ENCODE results near the gene PRR5.

PRR5 gene

DNA sequence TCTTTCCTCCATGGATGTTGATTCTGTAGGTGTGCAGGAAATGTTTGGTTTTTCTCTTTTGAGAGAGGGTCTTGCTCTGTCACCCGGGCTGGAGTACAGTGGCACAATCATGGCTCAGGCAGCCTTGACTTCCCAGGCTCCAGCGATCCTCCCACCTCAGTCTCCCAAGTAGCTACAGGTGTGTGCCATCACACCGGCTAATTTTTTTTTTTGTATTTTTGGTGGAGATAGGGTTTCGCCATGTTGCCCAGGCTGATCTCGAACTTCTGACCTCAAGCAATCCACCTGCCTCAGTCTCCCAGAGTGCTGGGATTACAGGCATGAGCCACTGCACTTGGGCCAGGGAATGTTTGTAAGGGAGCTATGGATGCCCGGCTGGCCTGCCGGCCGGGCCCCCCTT, 4.5 kb downstream of the PRR5 start:
- TF ChIP-seq, protein P1, sequence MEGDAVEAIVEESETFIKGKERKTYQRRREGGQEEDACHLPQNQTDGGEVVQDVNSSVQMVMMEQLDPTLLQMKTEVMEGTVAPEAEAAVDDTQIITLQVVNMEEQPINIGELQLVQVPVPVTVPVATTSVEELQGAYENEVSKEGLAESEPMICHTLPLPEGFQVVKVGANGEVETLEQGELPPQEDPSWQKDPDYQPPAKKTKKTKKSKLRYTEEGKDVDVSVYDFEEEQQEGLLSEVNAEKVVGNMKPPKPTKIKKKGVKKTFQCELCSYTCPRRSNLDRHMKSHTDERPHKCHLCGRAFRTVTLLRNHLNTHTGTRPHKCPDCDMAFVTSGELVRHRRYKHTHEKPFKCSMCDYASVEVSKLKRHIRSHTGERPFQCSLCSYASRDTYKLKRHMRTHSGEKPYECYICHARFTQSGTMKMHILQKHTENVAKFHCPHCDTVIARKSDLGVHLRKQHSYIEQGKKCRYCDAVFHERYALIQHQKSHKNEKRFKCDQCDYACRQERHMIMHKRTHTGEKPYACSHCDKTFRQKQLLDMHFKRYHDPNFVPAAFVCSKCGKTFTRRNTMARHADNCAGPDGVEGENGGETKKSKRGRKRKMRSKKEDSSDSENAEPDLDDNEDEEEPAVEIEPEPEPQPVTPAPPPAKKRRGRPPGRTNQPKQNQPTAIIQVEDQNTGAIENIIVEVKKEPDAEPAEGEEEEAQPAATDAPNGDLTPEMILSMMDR (IDR thresholded peaks at IDR 0.05; ENCODE audit: borderline replicate concordance, control extremely low read depth, extremely low read depth, insufficient read depth, missing control alignments) = no peak
- in situ Hi-C loops (cut with MboI; ENCODE audit: low sequenced_read_pairs, unreplicated experiment) = no loop called here
- DNase-seq (ENCODE audit: low spot score) = no peak

DNA sequence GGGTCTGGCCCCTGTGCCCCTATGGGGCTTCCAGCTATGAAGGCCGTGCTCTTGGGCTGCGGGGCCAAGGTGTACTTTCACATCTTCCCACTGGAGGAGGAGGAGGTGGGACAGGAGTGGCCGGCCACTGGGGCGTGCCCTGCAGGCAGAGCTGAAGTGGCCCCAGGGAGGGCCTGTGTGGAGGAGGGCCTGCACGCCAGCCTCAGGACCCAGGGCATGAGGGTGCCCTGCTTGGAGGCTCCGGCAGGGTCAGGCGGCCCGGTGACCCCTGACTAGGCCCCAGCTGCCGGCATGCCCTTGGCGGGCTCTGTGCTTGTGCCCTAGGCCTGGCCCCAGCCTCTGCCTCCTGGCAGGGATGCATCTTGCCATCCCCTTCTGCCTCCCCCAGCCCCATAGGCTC, 5.2 kb downstream of the PRR5 start:
- DNase-seq (ENCODE audit: low spot score) = no peak
- TF ChIP-seq, protein P1 (IDR thresholded peaks at IDR 0.05; ENCODE audit: borderline replicate concordance, control extremely low read depth, extremely low read depth, insufficient read depth, missing control alignments) = no peak
- in situ Hi-C loops (cut with MboI; ENCODE audit: low sequenced_read_pairs, unreplicated experiment) = no loop called here

DNA sequence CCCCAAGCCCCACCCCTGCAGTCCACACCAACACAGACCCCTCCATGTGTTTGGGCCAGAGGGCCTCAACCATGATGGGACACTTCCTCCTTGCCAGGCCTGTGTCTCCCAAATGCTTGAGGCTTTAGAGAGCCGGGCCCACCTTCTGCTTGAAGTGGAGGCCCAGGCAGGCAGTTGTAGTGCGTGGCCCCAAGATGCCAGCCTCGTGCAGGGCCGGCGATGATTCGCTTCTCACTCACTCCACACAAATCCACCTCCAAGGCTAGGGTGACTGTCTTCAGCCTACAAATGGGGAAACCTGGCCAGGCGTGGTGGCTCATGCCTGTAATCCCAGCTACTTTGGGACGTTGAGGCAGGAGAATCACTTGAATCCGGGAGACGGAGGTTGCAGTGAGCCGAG, 5.7 kb downstream of the PRR5 start:
- in situ Hi-C loops (cut with MboI; ENCODE audit: low sequenced_read_pairs, unreplicated experiment) = no loop called here
- TF ChIP-seq, protein P1 (IDR thresholded peaks at IDR 0.05; ENCODE audit: borderline replicate concordance, control extremely low read depth, extremely low read depth, insufficient read depth, missing control alignments) = no peak
- DNase-seq (ENCODE audit: low spot score) = no peak

DNA sequence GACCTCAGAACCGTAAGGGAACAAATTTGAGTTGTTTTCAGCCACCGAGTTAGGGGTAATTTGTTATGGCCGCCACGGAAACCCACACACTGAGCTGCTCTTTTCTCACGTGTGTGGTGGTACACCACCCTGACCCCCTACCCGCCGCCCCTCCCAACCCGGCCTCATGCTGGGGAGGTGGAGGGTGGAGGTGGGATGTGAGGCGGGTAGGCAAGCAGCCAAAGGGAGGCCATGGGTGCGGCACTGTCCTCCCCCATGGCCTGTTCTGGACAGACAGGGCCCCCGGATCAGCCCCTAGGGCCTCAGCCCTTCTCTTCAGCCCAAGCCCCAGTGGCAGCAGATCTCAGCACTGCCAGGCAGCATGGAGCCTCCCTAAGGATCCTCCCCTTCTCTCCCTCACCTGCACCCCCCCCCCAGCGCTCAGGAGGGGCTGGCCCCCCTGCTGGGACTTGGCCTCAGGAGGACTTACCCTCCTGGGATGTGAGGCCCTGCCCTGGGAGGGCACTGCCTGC, 7.9 kb downstream of the PRR5 start:
- TF ChIP-seq, protein P1 (IDR thresholded peaks at IDR 0.05; ENCODE audit: borderline replicate concordance, control extremely low read depth, extremely low read depth, insufficient read depth, missing control alignments) = no peak
- in situ Hi-C loops (cut with MboI; ENCODE audit: low sequenced_read_pairs, unreplicated experiment) = no loop called here
- DNase-seq (ENCODE audit: low spot score) = no peak

DNA sequence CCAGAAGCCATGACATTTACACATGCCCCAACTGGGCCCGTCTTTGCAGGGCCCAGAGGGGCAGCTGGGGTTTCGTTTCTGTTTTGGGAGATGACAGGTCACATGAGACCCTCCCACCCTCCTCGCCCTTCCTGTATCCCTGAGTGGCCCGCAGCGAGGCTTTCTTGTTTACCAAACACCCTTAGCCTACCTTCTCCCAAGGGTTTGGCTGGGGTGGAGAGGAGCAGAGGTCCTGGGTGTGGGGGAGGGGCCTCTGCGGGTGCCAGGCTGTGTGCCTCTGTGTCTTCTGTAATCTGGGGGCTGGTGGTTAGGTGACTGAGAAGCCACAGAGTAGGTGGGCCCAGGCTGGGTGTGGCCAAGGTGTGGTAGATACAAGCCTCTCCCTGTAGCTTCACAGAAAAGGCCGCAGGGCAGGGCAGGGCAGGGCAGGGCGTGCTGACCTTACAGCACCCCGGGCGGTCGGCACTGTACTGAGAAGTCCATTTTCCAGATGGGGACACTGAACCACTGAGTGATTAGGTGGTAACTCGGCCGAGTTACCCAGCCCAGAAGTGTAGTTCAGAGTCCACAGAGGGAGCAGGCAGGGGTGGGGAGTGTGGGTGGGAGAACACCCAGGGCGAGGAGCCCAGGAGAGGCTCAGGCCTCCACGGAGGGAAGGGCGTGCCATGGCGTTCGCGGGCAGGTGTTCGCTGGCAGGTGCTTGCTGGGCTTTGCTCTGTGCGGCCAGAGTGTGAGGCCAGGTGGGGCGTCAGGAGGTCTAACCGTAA, 8.7 kb downstream of the PRR5 start:
- TF ChIP-seq, protein P1 (IDR thresholded peaks at IDR 0.05; ENCODE audit: borderline replicate concordance, control extremely low read depth, extremely low read depth, insufficient read depth, missing control alignments) = no peak
- in situ Hi-C loops (cut with MboI; ENCODE audit: low sequenced_read_pairs, unreplicated experiment) = no loop called here
- peak; percentile 67 for DNase-seq (ENCODE audit: low spot score)

DNA sequence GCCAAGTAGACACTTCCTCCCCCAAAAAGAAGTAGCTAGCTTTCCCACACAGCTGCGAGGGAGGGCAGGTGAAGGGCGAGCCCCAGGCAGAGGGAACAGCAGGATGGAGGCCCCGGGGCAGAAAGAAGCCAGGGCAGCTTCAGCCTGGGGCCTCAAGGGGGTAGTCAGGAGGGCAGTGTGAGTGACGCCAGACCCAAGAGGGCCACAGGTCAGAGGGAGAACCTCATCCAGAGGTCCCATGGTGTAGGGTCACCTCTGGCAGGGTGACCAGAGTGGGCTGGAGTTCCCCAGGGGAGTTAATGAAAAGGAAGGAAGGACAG, 9.2 kb downstream of the PRR5 start:
- TF ChIP-seq, protein P1 (IDR thresholded peaks at IDR 0.05; ENCODE audit: borderline replicate concordance, control extremely low read depth, extremely low read depth, insufficient read depth, missing control alignments) = no peak
- DNase-seq (ENCODE audit: low spot score) = no peak
- in situ Hi-C loops (cut with MboI; ENCODE audit: low sequenced_read_pairs, unreplicated experiment) = no loop called here
